K562 (cell line): ENCODE data around the gene MRPL54. TPM values are rescaled to one million over a fixed set of nuclear protein-coding genes. Genes with fewer than 3 reads are reported as not detected.

Source experiments
- polyA plus RNA-seq, 8 experiments: library from polyadenylated mRNA; depleted of rRNA in 4 of 8; stranded (reverse) in 5 of 8; unstranded in 3 of 8; fragments of >200 nt; fragmentation: Nextera tagmentation in 2 of 8; fragmentation: Illumina TruSeq in 1 of 8; extraction: Ambion mirVana in 2 of 8; extraction: Trizol in 1 of 8; gene quantifications; 2 replicates each; pipeline versions ENCODE4 v1.2.1 to v1.2.3, GENCODE V29; 2011 to 2014; ENCODE audit warnings: inconsistent platforms in 1 of 8, missing spikeins in 1 of 8
- total RNA-seq, 7 experiments: library from RNA; depleted of rRNA in 6 of 7; stranded (reverse); fragments of >200 nt in 6 of 7; fragmentation: Illumina TruSeq in 2 of 7; extraction: Trizol in 2 of 7; gene quantifications; 2 replicates each; pipeline versions ENCODE4 v1.2.1 to v1.2.3, GENCODE V29; 2011 to 2021; ENCODE audit warnings: low replicate concordance in 1 of 7
- TF ChIP-seq, protein P1 (sequence below), 2 experiments: fragments of 150-350 bp in 1 of 2; IDR thresholded peaks; 2 replicates each; pipeline ENCODE4 v1.6.1; 2012 to 2016; ENCODE audit warnings: low read depth in 2 of 2, low read length in 2 of 2, mild to moderate bottlenecking in 1 of 2, moderate library complexity in 1 of 2
- TF ChIP-seq, protein P2 (sequence below): sonication (generic); formaldehyde crosslinking; IDR thresholded peaks from 2 replicates; pipeline ENCODE4 v1.8.0; 2022; ENCODE audit warnings: mild to moderate bottlenecking, missing genetic modification reagents
- TF ChIP-seq, protein P3 (sequence below): fragments of 200-800 bp; sonication (Bioruptor generic); IDR thresholded peaks from 2 replicates; pipeline ENCODE4 v1.6.1; 2016; ENCODE audit warnings: missing genetic modification characterization, missing compliant biosample characterization

Gene MRPL54
- total and polyA plus RNA-seq, 9 of the 15 experiments (the other 6 are each of a cell fraction or from before 2014, with no cell fraction given): 3.5 to 120 (median 56.9) TPM

DNA sequence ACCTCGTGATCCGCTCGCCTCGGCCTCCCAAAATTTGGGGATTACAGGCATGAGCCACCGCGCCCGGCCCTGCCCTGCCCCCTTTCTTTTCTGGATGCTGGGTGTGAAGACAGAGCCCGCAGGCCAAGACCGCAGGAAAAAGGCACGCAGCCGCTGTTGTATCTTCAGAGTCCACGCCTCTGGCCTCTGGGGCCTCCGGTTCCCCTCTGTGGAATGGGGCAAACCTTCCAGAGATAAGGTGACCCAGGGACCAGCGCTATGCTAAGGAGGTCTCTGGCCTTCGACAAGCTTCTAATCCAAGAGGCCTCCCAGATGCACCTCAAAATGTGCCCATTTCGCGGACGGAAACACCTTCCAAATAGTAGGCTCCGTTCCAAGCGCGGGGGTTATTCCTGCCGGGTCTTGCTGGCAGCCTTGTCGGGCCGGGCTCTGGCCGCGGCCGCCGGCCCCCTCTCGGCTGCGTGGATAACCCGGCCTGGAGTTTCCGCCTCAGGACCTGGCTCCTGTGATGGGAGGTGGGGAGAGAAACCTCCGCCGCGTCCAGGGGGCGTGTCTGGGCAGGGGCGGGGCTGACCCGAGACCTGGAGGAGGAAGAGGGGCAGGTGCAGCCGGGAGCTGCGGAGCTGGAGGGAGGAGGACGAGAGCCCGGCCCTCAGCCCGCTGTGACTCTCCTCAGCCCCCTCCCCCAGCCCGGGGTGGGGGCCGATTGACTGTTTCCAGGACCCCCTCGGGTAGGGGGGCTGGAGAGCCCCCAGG lies 41.2 kb upstream of the MRPL54 start (continued):
- TF ChIP-seq, protein P1, sequence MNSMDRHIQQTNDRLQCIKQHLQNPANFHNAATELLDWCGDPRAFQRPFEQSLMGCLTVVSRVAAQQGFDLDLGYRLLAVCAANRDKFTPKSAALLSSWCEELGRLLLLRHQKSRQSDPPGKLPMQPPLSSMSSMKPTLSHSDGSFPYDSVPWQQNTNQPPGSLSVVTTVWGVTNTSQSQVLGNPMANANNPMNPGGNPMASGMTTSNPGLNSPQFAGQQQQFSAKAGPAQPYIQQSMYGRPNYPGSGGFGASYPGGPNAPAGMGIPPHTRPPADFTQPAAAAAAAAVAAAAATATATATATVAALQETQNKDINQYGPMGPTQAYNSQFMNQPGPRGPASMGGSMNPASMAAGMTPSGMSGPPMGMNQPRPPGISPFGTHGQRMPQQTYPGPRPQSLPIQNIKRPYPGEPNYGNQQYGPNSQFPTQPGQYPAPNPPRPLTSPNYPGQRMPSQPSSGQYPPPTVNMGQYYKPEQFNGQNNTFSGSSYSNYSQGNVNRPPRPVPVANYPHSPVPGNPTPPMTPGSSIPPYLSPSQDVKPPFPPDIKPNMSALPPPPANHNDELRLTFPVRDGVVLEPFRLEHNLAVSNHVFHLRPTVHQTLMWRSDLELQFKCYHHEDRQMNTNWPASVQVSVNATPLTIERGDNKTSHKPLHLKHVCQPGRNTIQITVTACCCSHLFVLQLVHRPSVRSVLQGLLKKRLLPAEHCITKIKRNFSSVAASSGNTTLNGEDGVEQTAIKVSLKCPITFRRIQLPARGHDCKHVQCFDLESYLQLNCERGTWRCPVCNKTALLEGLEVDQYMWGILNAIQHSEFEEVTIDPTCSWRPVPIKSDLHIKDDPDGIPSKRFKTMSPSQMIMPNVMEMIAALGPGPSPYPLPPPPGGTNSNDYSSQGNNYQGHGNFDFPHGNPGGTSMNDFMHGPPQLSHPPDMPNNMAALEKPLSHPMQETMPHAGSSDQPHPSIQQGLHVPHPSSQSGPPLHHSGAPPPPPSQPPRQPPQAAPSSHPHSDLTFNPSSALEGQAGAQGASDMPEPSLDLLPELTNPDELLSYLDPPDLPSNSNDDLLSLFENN (IDR thresholded peaks at IDR 0.05; ENCODE audit: low read depth in 2 of 2, low read length in 2 of 2): peak in 1 of 2 experiments; percentile 19; a peak in 1 of 4 replicates
- TF ChIP-seq, protein P2, sequence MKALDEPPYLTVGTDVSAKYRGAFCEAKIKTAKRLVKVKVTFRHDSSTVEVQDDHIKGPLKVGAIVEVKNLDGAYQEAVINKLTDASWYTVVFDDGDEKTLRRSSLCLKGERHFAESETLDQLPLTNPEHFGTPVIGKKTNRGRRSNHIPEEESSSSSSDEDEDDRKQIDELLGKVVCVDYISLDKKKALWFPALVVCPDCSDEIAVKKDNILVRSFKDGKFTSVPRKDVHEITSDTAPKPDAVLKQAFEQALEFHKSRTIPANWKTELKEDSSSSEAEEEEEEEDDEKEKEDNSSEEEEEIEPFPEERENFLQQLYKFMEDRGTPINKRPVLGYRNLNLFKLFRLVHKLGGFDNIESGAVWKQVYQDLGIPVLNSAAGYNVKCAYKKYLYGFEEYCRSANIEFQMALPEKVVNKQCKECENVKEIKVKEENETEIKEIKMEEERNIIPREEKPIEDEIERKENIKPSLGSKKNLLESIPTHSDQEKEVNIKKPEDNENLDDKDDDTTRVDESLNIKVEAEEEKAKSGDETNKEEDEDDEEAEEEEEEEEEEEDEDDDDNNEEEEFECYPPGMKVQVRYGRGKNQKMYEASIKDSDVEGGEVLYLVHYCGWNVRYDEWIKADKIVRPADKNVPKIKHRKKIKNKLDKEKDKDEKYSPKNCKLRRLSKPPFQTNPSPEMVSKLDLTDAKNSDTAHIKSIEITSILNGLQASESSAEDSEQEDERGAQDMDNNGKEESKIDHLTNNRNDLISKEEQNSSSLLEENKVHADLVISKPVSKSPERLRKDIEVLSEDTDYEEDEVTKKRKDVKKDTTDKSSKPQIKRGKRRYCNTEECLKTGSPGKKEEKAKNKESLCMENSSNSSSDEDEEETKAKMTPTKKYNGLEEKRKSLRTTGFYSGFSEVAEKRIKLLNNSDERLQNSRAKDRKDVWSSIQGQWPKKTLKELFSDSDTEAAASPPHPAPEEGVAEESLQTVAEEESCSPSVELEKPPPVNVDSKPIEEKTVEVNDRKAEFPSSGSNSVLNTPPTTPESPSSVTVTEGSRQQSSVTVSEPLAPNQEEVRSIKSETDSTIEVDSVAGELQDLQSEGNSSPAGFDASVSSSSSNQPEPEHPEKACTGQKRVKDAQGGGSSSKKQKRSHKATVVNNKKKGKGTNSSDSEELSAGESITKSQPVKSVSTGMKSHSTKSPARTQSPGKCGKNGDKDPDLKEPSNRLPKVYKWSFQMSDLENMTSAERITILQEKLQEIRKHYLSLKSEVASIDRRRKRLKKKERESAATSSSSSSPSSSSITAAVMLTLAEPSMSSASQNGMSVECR (CRISPR knock-in tag): no peak
- TF ChIP-seq, protein P3, sequence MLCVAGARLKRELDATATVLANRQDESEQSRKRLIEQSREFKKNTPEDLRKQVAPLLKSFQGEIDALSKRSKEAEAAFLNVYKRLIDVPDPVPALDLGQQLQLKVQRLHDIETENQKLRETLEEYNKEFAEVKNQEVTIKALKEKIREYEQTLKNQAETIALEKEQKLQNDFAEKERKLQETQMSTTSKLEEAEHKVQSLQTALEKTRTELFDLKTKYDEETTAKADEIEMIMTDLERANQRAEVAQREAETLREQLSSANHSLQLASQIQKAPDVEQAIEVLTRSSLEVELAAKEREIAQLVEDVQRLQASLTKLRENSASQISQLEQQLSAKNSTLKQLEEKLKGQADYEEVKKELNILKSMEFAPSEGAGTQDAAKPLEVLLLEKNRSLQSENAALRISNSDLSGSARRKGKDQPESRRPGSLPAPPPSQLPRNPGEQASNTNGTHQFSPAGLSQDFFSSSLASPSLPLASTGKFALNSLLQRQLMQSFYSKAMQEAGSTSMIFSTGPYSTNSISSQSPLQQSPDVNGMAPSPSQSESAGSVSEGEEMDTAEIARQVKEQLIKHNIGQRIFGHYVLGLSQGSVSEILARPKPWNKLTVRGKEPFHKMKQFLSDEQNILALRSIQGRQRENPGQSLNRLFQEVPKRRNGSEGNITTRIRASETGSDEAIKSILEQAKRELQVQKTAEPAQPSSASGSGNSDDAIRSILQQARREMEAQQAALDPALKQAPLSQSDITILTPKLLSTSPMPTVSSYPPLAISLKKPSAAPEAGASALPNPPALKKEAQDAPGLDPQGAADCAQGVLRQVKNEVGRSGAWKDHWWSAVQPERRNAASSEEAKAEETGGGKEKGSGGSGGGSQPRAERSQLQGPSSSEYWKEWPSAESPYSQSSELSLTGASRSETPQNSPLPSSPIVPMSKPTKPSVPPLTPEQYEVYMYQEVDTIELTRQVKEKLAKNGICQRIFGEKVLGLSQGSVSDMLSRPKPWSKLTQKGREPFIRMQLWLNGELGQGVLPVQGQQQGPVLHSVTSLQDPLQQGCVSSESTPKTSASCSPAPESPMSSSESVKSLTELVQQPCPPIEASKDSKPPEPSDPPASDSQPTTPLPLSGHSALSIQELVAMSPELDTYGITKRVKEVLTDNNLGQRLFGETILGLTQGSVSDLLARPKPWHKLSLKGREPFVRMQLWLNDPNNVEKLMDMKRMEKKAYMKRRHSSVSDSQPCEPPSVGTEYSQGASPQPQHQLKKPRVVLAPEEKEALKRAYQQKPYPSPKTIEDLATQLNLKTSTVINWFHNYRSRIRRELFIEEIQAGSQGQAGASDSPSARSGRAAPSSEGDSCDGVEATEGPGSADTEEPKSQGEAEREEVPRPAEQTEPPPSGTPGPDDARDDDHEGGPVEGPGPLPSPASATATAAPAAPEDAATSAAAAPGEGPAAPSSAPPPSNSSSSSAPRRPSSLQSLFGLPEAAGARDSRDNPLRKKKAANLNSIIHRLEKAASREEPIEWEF (CRISPR knock-in tag): no peak
